Activated CD4-positive, alpha-beta T cell treated with anti-CD3 and anti-CD28 coated beads, Interleukin-2, amount 10 ng/mL, durations not matched to agents 24 days and 14 days (primary cell): Measurements from ENCODE around the gene UBR2. TPM values are rescaled to one million over a fixed set of nuclear protein-coding genes. Genes with fewer than 3 reads are reported as not detected.
"Not testable (repeated sequence)": the region's sequence is repeated elsewhere in the genome, so short reads cannot be mapped to it uniquely, and the experiment has no call there.

Experiments
- DNase-seq: peaks from one replicate; pipeline ENCODE4 v3.0.0; 2022
- H3K27ac Mint-ChIP-seq: one replicate; pipeline ENCODE4 v1.8.0; 2022; ENCODE audit warnings: mild to moderate bottlenecking, mixed read lengths
- H3K27me3 Mint-ChIP-seq: one replicate; pipeline ENCODE4 v1.8.0; 2022; ENCODE audit warnings: mixed read lengths
- H3K36me3 Mint-ChIP-seq: one replicate; pipeline ENCODE4 v1.8.0; 2022; ENCODE audit warnings: low read depth, mild to moderate bottlenecking, mixed read lengths
- H3K4me1 Mint-ChIP-seq: one replicate; pipeline ENCODE4 v1.8.0; 2021; ENCODE audit warnings: mixed read lengths
- H3K4me3 Mint-ChIP-seq: one replicate; pipeline ENCODE4 v1.8.0; 2022; ENCODE audit warnings: mild to moderate bottlenecking, moderate library complexity, mixed read lengths
- H3K9me3 Mint-ChIP-seq: one replicate; pipeline ENCODE4 v1.8.0; 2021; ENCODE audit warnings: mixed read lengths
- intact Hi-C: fragments of 100-400 bp; cut with micrococcal nuclease; formaldehyde crosslinking; loops from one replicate; pipeline ENCODE4 v1.15.1; 2023
- total RNA-seq: library from RNA; stranded (reverse); gene quantifications from 2 replicates; pipeline ENCODE4 v1.2.3, GENCODE V29; 2022

The UBR2 gene
- total RNA-seq, 1 donor from 2014 or later, result 30.8 TPM

- Mint-ChIP-seq H3K4me1 (peaks cover 28% of the 10 kb centered on the region), H3K4me3 (peak overlapping the region; percentile 99), H3K36me3 (peaks cover 26% of the 10 kb centered on the region), H3K27ac (peak overlapping the region; percentile 93), H3K27me3 (peaks cover 2% of the 10 kb centered on the region), H3K9me3 (no peaks in the 10 kb centered on the region)
- intact Hi-C loops, result loop anchor here (5.0 to 10.0 kb wide), 4 partner anchors 313 to 512 kb away; partner anchors contain the start of genes CUL7, KLC4, KLHDC3 and MEA1
- no peak for DNase-seq
Measured at GRCh38 chr6:42564506-42564825, 637 bp downstream of the UBR2 start.

DNA sequence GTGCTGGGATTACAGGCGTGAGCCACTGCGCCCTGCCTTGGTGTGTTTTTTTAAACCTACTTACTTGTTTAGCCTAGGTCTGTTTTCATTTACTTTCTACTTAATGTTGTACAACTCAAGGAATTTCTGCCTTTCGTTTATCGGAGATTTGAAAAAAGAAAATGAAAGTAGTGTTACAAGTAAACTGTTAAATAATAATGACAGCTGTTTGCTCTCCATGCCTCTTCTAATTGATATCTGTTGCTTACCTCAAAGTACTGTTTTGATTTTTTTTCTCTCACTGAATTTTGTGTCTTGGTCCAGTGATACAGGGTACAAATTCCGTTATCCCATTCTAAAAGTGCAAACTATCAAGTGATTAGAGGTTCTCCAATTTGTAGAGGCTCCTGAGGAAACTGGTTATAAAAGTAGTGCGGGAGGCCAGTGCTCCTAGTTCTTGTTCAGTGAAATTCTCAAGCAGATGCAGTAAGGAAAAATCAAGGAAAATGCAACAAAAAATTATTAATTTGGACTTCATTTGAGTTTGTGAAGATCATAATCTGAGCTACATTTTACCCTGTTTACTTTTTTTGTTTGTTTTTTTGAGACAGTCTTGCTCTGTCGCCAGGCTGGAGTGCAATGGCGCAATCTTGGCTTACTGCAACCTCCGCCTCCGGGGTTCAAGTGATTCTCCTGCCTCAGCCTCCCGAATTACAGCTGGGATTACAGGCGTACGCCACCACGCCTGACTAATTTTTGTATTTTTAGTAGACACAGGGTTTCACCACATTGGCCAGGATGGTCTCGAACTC, 2.2 kb downstream of the UBR2 start:
- Mint-ChIP-seq H3K27ac (peak overlapping the region; percentile 93), H3K9me3 (no peaks in the 10 kb centered on the region), H3K36me3 (peaks cover 26% of the 10 kb centered on the region), H3K4me3 (peak overlapping the region; percentile 99), H3K4me1 (peaks cover 32% of the 10 kb centered on the region), H3K27me3 (no peaks in the 10 kb centered on the region)
- DNase-seq, result peak; percentile 52
- intact Hi-C loops, result loop anchor here (5.0 to 10.0 kb wide), 2 partner anchors 206 to 489 kb away; partner anchors contain the start of genes CUL7, KLC4 and MRPL2

DNA sequence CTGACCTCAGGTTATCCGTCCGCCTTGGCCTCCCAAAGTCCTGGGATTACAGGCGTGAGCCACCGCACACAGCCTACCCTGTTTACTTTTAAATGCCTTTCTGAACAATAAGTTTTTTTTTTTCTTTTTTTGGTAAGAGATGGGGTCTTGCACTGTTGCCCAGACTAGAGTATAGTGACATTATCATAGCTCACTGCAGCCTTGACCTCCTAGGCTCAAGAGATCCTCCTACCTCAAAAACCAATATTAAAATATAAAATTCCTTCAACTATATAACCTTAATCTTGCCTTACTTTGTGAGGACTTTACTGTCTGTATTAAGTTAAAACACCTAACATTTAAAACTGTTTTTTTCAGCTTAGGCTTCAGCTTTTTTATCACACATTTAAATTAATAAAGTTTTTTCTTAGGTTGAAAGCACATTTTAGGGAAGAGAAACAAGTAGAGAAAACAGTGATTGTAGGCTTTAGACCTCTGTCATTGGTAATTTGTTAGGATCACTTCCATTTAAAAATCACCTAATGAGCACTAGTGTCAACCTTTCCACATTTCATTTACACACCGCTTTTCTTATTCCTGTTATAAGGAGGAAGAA, 2.9 kb downstream of the UBR2 start:
- H3K4me3 Mint-ChIP-seq, result peak overlapping the region; percentile 99
- peak overlapping the region; percentile 63 for H3K27ac Mint-ChIP-seq
- H3K27me3 Mint-ChIP-seq, result no peaks in the 10 kb centered on the region
- H3K4me1 Mint-ChIP-seq, result peaks cover 32% of the 10 kb centered on the region
- peaks cover 26% of the 10 kb centered on the region for H3K36me3 Mint-ChIP-seq
- no peaks in the 10 kb centered on the region for H3K9me3 Mint-ChIP-seq
- no peak for DNase-seq
- intact Hi-C loops, result loop anchor here (5.0 to 10.0 kb wide), 2 partner anchors 206 to 488 kb away; partner anchors contain the start of genes CUL7, KLC4 and MRPL2

- peaks cover 35% of the 10 kb centered on the region for H3K4me1 Mint-ChIP-seq
- not testable (repeated sequence) for DNase-seq, H3K9me3 Mint-ChIP-seq, H3K4me3 Mint-ChIP-seq, H3K27me3 Mint-ChIP-seq
- H3K27ac Mint-ChIP-seq, result peak overlapping the region; percentile 63
- peaks cover 26% of the 10 kb centered on the region for H3K36me3 Mint-ChIP-seq
- intact Hi-C loops, result loop anchor here (5.0 to 10.0 kb wide), 2 partner anchors 205 to 488 kb away; partner anchors contain the start of genes CUL7, KLC4 and MRPL2
Measured at GRCh38 chr6:42567237-42567636, 3.4 kb downstream of the UBR2 start.

GRCh38 chr6:42569102-42570028, 5.5 kb downstream of the UBR2 start:
- DNase-seq, result no peak
- intact Hi-C loops, result loop anchor here (1.0 to 10.0 kb wide), 4 partner anchors 68 to 485 kb away; partner anchors contain the start of genes CUL7, KLC4 and MRPL2
- peaks cover 43% of the 10 kb centered on the region for H3K4me1 Mint-ChIP-seq
- H3K27me3 Mint-ChIP-seq, result no peaks in the 10 kb centered on the region
- no peaks in the 10 kb centered on the region for H3K9me3 Mint-ChIP-seq
- H3K4me3 Mint-ChIP-seq, result peak overlapping the region; percentile 32
- H3K27ac Mint-ChIP-seq, result peak overlapping the region; percentile 90
- H3K36me3 Mint-ChIP-seq, result peaks cover 39% of the 10 kb centered on the region

- DNase-seq, result no peak
- intact Hi-C loops, result no loop called here
- H3K36me3 Mint-ChIP-seq, result peaks cover 44% of the 10 kb centered on the region
- no peaks in the 10 kb centered on the region for H3K27me3 Mint-ChIP-seq
- H3K9me3 Mint-ChIP-seq, result no peaks in the 10 kb centered on the region
- H3K27ac Mint-ChIP-seq, result peak overlapping the region; percentile 20
- peak overlapping the region; percentile 55 for H3K4me3 Mint-ChIP-seq
- peaks cover 45% of the 10 kb centered on the region for H3K4me1 Mint-ChIP-seq
Measured at GRCh38 chr6:42571611-42572342, 7.9 kb downstream of the UBR2 start.

DNA sequence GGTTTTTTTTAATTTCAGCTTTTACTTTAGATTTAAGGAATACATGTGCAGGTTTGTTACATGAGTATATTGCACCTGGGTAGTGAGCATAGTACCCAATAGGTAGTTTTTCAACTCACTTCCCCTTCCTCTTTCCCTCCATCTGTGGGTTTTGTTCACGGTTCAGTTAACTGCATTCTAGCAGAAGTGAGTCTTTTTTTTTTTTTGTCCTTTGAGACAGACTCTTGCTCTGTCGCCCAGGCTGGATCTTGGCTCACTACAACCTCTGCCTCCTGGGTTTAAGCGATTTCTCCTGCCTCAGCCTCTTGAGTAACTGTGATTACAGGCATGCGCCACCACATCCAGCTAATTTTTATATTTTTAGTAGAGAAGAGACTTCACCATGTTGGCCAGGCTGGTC, 8.7 kb downstream of the UBR2 start:
- Mint-ChIP-seq H3K4me1 (peaks cover 38% of the 10 kb centered on the region), H3K4me3 (peak overlapping the region; percentile 53), H3K36me3 (peaks cover 39% of the 10 kb centered on the region), H3K27me3 (no peaks in the 10 kb centered on the region), H3K27ac (peak overlapping the region; percentile 85), H3K9me3 (no peaks in the 10 kb centered on the region)
- intact Hi-C loops, result no loop called here
- DNase-seq, result no peak

GRCh38 chr6:42576538-42576937, 12.7 kb downstream of the UBR2 start:
- intact Hi-C loops, H3K27me3 Mint-ChIP-seq, H3K4me3 Mint-ChIP-seq, H3K9me3 Mint-ChIP-seq, H3K27ac Mint-ChIP-seq, DNase-seq: not testable (repeated sequence)
- Mint-ChIP-seq H3K36me3 (peaks cover 47% of the 10 kb centered on the region), H3K4me1 (peaks cover 33% of the 10 kb centered on the region)

- Mint-ChIP-seq H3K9me3 (peaks cover 3% of the 10 kb centered on the region), H3K4me1 (peaks cover 5% of the 10 kb centered on the region), H3K36me3 (peaks cover 49% of the 10 kb centered on the region), H3K27me3 (no peaks in the 10 kb centered on the region), H3K27ac (no peak overlapping the region), H3K4me3 (no peak overlapping the region)
- intact Hi-C loops, result no loop called here
- no peak for DNase-seq
Measured at GRCh38 chr6:42598300-42598699, 34.5 kb downstream of the UBR2 start.

GRCh38 chr6:42599558-42599957, 35.7 kb downstream of the UBR2 start:
- peaks cover 5% of the 10 kb centered on the region for H3K4me1 Mint-ChIP-seq
- no peaks in the 10 kb centered on the region for H3K27me3 Mint-ChIP-seq
- intact Hi-C loops, result no loop called here
- H3K36me3 Mint-ChIP-seq, result peaks cover 46% of the 10 kb centered on the region
- H3K27ac Mint-ChIP-seq, result no peak overlapping the region
- no peak for DNase-seq
- H3K4me3 Mint-ChIP-seq, result no peak overlapping the region
- peaks cover 3% of the 10 kb centered on the region for H3K9me3 Mint-ChIP-seq

DNA sequence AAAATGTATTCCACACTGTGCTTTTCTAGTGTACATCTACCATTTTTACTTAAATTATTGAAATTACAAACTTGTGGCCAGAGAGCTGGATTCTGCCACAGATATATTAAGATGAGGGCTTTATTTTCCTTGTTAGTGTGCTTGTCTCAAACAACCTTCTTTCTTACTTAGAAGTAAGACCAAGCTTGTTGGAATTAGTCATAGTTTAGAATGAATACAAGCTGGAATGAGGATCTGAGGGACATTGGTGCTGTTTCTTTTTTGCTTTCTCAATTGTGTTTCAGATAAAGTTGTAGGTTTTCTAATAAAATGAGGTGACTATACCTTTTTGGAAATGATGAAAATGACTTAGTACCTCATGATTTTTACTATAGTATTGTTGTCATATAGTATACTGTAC, 40.3 kb downstream of the UBR2 start:
- no peak for DNase-seq
- peaks cover 32% of the 10 kb centered on the region for H3K36me3 Mint-ChIP-seq
- intact Hi-C loops, result no loop called here
- H3K9me3 Mint-ChIP-seq, result no peaks in the 10 kb centered on the region
- H3K27ac Mint-ChIP-seq, result no peak overlapping the region
- H3K27me3 Mint-ChIP-seq, result no peaks in the 10 kb centered on the region
- no peaks in the 10 kb centered on the region for H3K4me1 Mint-ChIP-seq
- no peak overlapping the region for H3K4me3 Mint-ChIP-seq

DNA sequence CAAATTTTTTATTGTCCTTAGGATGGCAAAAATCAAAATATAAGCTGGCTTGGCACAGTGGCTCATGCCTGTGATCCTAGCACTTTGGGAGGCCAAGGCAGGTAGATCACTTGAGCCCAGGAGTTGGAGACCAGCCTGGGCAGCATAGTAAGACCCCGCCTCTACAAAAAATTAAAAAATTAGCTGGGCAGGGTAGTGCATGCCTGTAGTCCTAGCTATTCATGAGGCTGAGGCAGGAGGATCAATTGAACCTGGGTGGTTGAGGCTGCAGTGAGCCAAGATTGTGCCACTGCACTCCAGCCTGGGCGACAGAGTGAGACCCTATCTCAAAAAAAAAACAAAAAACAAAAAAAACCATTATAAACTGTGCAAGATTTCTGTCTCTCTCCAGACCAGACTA, 40.9 kb downstream of the UBR2 start:
- H3K27ac Mint-ChIP-seq, H3K27me3 Mint-ChIP-seq, H3K4me1 Mint-ChIP-seq, H3K4me3 Mint-ChIP-seq, DNase-seq, intact Hi-C loops, H3K9me3 Mint-ChIP-seq: not testable (repeated sequence)
- H3K36me3 Mint-ChIP-seq, result peaks cover 31% of the 10 kb centered on the region

- Mint-ChIP-seq H3K9me3 (no peaks in the 10 kb centered on the region), H3K27ac (peak overlapping the region; percentile 3), H3K36me3 (peaks cover 24% of the 10 kb centered on the region), H3K4me1 (peaks cover 4% of the 10 kb centered on the region), H3K27me3 (no peaks in the 10 kb centered on the region), H3K4me3 (no peak overlapping the region)
- intact Hi-C loops, result no loop called here
- no peak for DNase-seq
Measured at GRCh38 chr6:42610416-42610815, 46.6 kb downstream of the UBR2 start.
